ENCODE measurements around the gene SLC25A11.

DNA sequence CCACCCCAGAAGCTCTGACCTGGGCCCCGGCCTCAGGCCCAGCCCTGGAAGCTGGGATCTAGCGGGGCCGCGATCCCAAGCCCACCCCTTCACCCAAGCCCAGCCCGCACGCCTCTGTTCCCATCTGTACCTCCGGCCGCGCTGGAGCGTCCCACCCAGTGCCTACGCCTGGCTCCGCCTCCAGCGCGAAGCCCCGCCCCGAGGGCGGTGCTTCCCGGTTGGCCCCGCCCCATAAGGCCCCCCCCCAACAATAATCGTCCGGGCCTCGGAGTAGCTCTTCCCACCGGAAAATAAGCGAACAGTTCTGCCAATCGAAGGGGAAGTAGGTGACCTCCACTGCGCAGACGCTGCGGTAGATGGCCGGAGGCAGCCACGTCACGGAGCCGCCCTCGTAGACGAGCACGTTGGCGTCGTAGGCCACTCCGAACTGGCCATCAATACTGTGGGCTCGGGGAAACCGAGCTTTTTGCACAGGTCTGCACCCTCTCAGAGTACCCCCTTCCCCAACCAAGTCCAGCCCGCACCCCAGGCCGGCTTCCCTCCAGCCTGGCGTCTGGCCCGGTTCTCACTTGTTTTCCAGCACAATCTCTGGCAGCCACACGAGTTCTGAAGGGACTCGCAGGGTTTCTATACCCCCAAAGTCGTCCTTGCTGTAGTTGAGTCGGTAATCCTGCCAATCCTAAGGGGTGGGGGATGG lies 38.0 kb downstream of the SLC25A11 start:
- TF ChIP-seq, protein P1, sequence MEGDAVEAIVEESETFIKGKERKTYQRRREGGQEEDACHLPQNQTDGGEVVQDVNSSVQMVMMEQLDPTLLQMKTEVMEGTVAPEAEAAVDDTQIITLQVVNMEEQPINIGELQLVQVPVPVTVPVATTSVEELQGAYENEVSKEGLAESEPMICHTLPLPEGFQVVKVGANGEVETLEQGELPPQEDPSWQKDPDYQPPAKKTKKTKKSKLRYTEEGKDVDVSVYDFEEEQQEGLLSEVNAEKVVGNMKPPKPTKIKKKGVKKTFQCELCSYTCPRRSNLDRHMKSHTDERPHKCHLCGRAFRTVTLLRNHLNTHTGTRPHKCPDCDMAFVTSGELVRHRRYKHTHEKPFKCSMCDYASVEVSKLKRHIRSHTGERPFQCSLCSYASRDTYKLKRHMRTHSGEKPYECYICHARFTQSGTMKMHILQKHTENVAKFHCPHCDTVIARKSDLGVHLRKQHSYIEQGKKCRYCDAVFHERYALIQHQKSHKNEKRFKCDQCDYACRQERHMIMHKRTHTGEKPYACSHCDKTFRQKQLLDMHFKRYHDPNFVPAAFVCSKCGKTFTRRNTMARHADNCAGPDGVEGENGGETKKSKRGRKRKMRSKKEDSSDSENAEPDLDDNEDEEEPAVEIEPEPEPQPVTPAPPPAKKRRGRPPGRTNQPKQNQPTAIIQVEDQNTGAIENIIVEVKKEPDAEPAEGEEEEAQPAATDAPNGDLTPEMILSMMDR (IDR thresholded peaks at IDR 0.05) = no peak
- TF ChIP-seq POLR2A (IDR thresholded peaks at IDR 0.05) = peak in 1 of 3 donors; percentile 7
